ENCODE results near the gene SQOR. TPM values are rescaled to one million over a fixed set of nuclear protein-coding genes. Genes with fewer than 3 reads are reported as not detected.

SQOR gene
- total RNA-seq, 6 experiments from 2014 or later = 34.2 to 77.7 (median 49.1) TPM

DNA sequence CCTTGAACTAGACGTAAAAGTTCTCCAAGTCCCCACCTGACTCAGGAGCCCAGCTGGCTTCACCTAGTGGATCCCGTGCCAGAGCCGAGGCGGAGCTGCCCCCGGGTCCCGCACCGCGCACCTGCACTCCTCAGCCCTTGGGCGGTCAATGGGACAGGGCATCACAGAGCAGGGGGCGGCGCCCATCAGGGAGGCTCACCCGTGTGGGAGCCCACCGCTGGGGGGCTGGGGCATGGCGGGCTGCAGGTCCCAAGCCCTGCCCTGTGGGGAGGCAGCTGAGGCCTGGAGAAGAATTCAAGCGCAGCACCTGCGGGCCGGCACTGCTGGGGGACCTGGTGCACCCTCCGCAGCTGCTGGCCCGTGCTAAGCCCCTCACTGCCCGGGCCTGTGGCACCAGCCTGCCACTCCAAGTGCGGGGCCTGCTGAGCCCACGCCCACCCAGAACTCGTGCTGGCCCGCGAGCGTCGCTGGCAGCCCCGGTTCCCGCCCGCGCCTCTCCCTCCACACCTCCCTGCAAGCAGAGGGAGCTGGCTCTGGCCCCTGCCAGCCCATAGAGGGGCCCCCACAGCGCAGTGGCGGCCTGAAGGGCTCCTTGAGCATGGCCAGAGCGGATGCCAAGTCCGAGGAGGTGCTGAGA is 16.2 kb downstream of the SQOR start:
- no CpG with 5 or more reads among the region's 35 CpGs for WGBS (ENCODE audit: insufficient coverage, low coverage, low lambda C conversion rate, missing lambda C conversion rate)
- Histone ChIP-seq H3K4me1 (peaks cover 0 to 26% (median 12%) of the 10 kb centered on the region in 4 donors), H3K27ac (no peak overlapping the region), H3K36me3 (no peaks in the 10 kb centered on the region), H3K27me3 (no peaks in the 10 kb centered on the region), H3K9me3 (no peaks in the 10 kb centered on the region), H3K4me3 (no peak overlapping the region)
- no peak for TF ChIP-seq POLR2A (IDR thresholded peaks at IDR 0.05)
- TF ChIP-seq, protein P1, sequence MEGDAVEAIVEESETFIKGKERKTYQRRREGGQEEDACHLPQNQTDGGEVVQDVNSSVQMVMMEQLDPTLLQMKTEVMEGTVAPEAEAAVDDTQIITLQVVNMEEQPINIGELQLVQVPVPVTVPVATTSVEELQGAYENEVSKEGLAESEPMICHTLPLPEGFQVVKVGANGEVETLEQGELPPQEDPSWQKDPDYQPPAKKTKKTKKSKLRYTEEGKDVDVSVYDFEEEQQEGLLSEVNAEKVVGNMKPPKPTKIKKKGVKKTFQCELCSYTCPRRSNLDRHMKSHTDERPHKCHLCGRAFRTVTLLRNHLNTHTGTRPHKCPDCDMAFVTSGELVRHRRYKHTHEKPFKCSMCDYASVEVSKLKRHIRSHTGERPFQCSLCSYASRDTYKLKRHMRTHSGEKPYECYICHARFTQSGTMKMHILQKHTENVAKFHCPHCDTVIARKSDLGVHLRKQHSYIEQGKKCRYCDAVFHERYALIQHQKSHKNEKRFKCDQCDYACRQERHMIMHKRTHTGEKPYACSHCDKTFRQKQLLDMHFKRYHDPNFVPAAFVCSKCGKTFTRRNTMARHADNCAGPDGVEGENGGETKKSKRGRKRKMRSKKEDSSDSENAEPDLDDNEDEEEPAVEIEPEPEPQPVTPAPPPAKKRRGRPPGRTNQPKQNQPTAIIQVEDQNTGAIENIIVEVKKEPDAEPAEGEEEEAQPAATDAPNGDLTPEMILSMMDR (IDR thresholded peaks at IDR 0.05) = no peak
- DNase-seq (no peak), ATAC-seq (no peak)
- intact Hi-C loops (cut with DNase I) = no loop called here

DNA sequence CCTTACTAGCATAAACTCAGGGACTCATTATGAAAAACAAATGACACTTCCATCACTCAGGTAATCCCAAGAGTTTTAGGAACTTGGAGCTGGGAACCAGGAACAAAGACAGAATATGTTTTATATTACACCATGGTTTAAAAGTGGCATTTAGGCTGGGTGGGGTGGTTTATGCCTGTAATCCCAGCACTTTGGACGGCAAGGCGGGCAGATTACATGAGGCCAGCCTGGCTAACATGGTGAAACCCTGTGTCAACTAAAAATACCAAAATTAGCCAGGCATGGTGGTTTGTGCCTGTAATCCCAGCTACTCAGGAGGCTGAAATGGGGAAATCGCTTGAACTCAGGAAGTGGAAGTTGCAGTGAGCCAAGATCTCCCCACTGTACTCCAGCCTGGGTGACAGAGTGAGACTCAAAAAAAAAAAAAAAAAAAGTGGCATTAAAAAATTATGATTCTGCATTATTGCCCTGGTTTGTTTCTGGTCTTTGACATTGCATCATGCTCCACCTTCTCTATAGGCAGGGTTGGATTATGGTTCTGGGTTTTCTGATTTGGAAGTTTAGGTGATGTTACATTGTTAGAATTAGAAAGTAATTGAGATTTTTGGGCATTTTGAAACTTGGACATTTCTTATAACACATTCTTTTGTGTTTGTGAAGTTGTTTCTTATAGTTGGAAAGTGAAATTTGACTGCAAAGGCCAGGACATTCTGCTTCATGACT is 19.0 kb downstream of the SQOR start:
- no peaks in the 10 kb centered on the region for H3K9me3 ChIP-seq
- H3K4me3 ChIP-seq = no peak overlapping the region
- 52% methylated on average over 3 of the region's 3 CpGs for WGBS (ENCODE audit: insufficient coverage, low coverage, low lambda C conversion rate, missing lambda C conversion rate)
- H3K36me3 ChIP-seq = no peaks in the 10 kb centered on the region
- TF ChIP-seq POLR2A (IDR thresholded peaks at IDR 0.05) = no peak
- TF ChIP-seq, protein P1 (IDR thresholded peaks at IDR 0.05) = no peak
- intact Hi-C loops (cut with DNase I) = no loop called here
- H3K27me3 ChIP-seq = no peaks in the 10 kb centered on the region
- ATAC-seq = peak; percentile 21 to 56 (median 42)
- no peak overlapping the region for H3K27ac ChIP-seq
- DNase-seq = no peak
- H3K4me1 ChIP-seq = peaks cover 0 to 23% (median 11%) of the 10 kb centered on the region in 4 donors

DNA sequence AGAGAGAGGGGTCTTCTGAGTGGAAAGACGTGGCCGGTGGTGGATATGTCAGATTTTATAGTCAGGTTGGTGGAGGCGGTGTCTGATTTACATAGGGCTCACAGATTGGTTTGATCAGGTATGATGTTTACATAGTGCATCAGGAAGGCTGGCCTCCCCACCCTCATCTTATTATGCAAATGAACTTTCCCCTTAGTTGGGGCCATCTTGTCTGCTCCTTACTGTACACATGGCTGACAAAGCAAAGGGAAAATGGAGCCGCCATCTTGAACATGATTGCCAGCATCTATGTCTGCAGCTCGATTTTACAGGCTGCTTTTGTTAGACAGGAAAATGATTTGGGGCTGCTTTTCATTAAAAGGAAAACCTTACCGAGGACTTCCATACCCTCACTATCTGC is 19.9 kb downstream of the SQOR start:
- Histone ChIP-seq H3K4me1 (peaks cover 0 to 14% (median 7%) of the 10 kb centered on the region in 4 donors), H3K27ac (no peak overlapping the region), H3K4me3 (no peak overlapping the region), H3K9me3 (no peaks in the 10 kb centered on the region), H3K36me3 (no peaks in the 10 kb centered on the region), H3K27me3 (no peaks in the 10 kb centered on the region)
- no peak for ATAC-seq
- intact Hi-C loops (cut with DNase I) = no loop called here
- no peak for DNase-seq
- 88% methylated on average over 5 of the region's 6 CpGs for WGBS (ENCODE audit: insufficient coverage, low coverage, low lambda C conversion rate, missing lambda C conversion rate)
- TF ChIP-seq, protein P1 (IDR thresholded peaks at IDR 0.05) = no peak
- no peak for TF ChIP-seq POLR2A (IDR thresholded peaks at IDR 0.05)

GRCh38 chr15:45657254-45657653 is 22.4 kb downstream of the SQOR start:
- Histone ChIP-seq H3K9me3 (no peaks in the 10 kb centered on the region), H3K27ac (no peak overlapping the region), H3K4me1 (peaks cover 0 to 24% (median 10%) of the 10 kb centered on the region in 4 donors), H3K36me3 (peaks cover 0 to 8% (median 2%) of the 10 kb centered on the region in 4 donors), H3K27me3 (no peaks in the 10 kb centered on the region), H3K4me3 (no peak overlapping the region)
- 60% methylated on average over 2 of the region's 2 CpGs for WGBS (ENCODE audit: insufficient coverage, low coverage, low lambda C conversion rate, missing lambda C conversion rate)
- TF ChIP-seq POLR2A (IDR thresholded peaks at IDR 0.05) = no peak
- TF ChIP-seq, protein P1 (IDR thresholded peaks at IDR 0.05) = no peak
- DNase-seq = no peak
- peak in 1 of 4 donors; percentile 18 for ATAC-seq
- intact Hi-C loops (cut with DNase I) = no loop called here

Measured in right lobe of liver (tissue), 6 donors.